ENCODE data around the gene JAZF1.

JAZF1 gene

DNA sequence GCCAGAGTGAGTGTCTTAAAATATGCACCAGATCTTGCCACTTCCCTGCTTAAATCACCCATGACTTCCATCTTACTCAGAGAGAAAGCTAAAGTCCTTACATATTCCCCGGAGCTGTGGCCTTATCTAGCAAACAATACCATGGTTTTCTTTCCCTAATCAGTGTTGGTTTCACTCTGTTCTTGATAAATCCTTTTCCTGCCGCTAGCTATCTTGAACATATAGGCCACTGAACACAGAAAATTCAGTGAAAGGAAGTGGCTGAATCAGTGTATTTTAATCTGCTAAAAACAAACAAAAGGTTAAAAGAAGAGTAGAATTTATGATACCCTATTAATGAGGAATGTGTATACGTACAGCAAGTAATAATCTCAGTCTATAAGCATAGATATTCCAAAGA, 42.0 kb upstream of the JAZF1 start:
- H3K4me3 ChIP-seq (ENCODE audit: control insufficient read depth in 1 of 7, extremely low read depth in 1 of 7, insufficient read depth in 4 of 7, low read depth in 2 of 7, low read length in 6 of 7), result no peak overlapping the region
- WGBS (ENCODE audit: insufficient coverage), result 0% methylated on average over 1 of the region's 3 CpGs
- peak in 1 of 3 donors; percentile 13 for DNase-seq
- CTCF ChIA-PET, result no interaction called here
- peaks cover 0 to 6% (median 0%) of the 10 kb centered on the region in 5 experiments for H3K27me3 ChIP-seq (replicated peaks in 2 of 5; ENCODE audit: control insufficient read depth in 4 of 5, insufficient read depth in 5 of 5, low read length in 4 of 5)
- peaks cover 0 to 3% (median 0%) of the 10 kb centered on the region in 5 experiments for H3K9me3 ChIP-seq (ENCODE audit: control extremely low read depth in 1 of 5, control insufficient read depth in 4 of 5, insufficient read depth in 2 of 5, low read depth in 1 of 5, low read length in 4 of 5)
- POLR2A ChIA-PET, result no interaction called here
- H3K27ac ChIP-seq (ENCODE audit: insufficient read depth in 1 of 2, low read depth in 1 of 2, low read length in 2 of 2, poor library complexity in 1 of 2, severe bottlenecking in 2 of 2), result no peak overlapping the region
- no peaks in the 10 kb centered on the region for H3K36me3 ChIP-seq (ENCODE audit: control insufficient read depth in 4 of 4, insufficient read depth in 4 of 4, low read length in 3 of 4)
- no peaks in the 10 kb centered on the region for H3K4me1 ChIP-seq (ENCODE audit: control extremely low read depth in 1 of 4, control insufficient read depth in 4 of 4, insufficient read depth in 4 of 4, low read length in 3 of 4)

DNA sequence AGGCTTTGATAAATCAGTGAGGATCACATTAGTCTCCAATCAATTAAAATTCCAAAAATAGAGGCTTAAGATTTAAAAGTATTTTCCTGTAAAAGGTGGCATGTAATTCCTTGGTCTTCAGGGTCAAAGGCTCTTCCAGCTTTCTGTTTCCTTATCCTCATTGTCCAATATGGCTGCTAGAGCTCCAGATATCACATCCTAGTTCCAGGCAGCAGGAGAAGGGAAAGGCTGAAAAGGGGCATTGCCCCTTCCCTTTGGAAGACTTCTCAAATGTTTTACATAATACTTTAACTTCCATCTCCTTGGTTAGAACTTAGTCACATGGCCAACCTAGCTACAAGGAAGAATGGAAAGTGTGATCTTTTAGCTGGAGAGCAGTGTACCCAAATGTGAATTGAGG, 39.2 kb upstream of the JAZF1 start:
- ChIA-PET POLR2A (no interaction called here), CTCF (no interaction called here)
- no peak for DNase-seq
- Histone ChIP-seq H3K9me3 (ENCODE audit: control extremely low read depth in 1 of 5, control insufficient read depth in 4 of 5, insufficient read depth in 2 of 5, low read depth in 1 of 5, low read length in 4 of 5) (peaks cover 0 to 3% (median 0%) of the 10 kb centered on the region in 5 experiments), H3K27me3 (replicated peaks in 2 of 5; ENCODE audit: control insufficient read depth in 4 of 5, insufficient read depth in 5 of 5, low read length in 4 of 5) (peaks cover 0 to 4% (median 0%) of the 10 kb centered on the region in 5 experiments), H3K27ac (ENCODE audit: insufficient read depth in 1 of 2, low read depth in 1 of 2, low read length in 2 of 2, poor library complexity in 1 of 2, severe bottlenecking in 2 of 2) (no peak overlapping the region), H3K4me3 (ENCODE audit: control insufficient read depth in 1 of 7, extremely low read depth in 1 of 7, insufficient read depth in 4 of 7, low read depth in 2 of 7, low read length in 6 of 7) (no peak overlapping the region), H3K4me1 (ENCODE audit: control extremely low read depth in 1 of 4, control insufficient read depth in 4 of 4, insufficient read depth in 4 of 4, low read length in 3 of 4) (no peaks in the 10 kb centered on the region), H3K36me3 (ENCODE audit: control insufficient read depth in 4 of 4, insufficient read depth in 4 of 4, low read length in 3 of 4) (no peaks in the 10 kb centered on the region)

DNA sequence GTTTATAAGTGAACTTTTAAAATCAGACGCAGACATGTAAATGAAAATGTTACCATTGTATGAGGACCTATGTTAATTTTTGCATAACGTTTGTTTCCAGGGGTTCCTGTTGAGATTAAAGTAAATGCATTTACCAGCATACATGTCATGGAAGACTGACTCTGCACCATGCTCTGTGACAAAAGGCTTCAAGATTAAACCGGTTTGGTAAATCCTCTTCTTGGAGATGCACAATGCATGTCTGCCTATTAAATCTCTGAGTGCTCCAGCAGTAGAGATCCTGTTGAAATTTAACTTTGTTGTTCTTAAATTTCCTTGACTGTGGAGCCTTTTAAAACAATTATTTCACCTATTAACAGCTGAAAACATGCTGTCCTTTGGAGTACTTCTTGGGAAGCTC, 36.5 kb upstream of the JAZF1 start:
- CTCF ChIA-PET, result interaction anchor here (1.3 kb wide), 1 partner anchor 121 kb away, joined by 3 read pairs; no protein-coding TSS in a partner anchor
- POLR2A ChIA-PET, result no interaction called here
- no peak for DNase-seq
- peaks cover 0 to 2% (median 0%) of the 10 kb centered on the region in 5 experiments for H3K27me3 ChIP-seq (replicated peaks in 2 of 5; ENCODE audit: control insufficient read depth in 4 of 5, insufficient read depth in 5 of 5, low read length in 4 of 5)
- H3K4me3 ChIP-seq (ENCODE audit: control insufficient read depth in 1 of 7, extremely low read depth in 1 of 7, insufficient read depth in 4 of 7, low read depth in 2 of 7, low read length in 6 of 7), result no peak overlapping the region
- no peak overlapping the region for H3K27ac ChIP-seq (ENCODE audit: insufficient read depth in 1 of 2, low read depth in 1 of 2, low read length in 2 of 2, poor library complexity in 1 of 2, severe bottlenecking in 2 of 2)
- 81% methylated on average over 3 of the region's 3 CpGs for WGBS (ENCODE audit: insufficient coverage)
- H3K9me3 ChIP-seq (ENCODE audit: control extremely low read depth in 1 of 5, control insufficient read depth in 4 of 5, insufficient read depth in 2 of 5, low read depth in 1 of 5, low read length in 4 of 5), result peaks cover 0 to 3% (median 0%) of the 10 kb centered on the region in 5 experiments
- no peaks in the 10 kb centered on the region for H3K36me3 ChIP-seq (ENCODE audit: control insufficient read depth in 4 of 4, insufficient read depth in 4 of 4, low read length in 3 of 4)
- no peaks in the 10 kb centered on the region for H3K4me1 ChIP-seq (ENCODE audit: control extremely low read depth in 1 of 4, control insufficient read depth in 4 of 4, insufficient read depth in 4 of 4, low read length in 3 of 4)

DNA sequence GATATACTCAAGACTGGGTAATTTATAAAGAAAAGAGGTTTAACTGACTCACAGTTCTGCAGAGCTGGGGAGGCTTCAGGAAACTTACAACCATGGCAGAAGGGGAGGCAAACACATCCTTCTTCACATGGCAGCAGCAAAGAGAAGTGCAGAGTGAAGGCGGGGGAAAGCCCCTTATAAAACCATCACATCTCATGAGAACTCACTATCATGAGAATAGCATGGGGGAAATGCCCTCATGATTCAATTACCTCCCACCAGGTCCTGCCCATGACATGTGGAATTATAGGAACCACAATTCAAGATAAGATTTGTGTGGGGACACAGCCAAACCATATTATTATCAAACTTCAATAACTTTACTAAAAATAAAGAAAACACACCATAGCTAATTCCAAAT, 30.4 kb upstream of the JAZF1 start:
- peaks cover 0 to 2% (median 0%) of the 10 kb centered on the region in 5 experiments for H3K9me3 ChIP-seq (ENCODE audit: control extremely low read depth in 1 of 5, control insufficient read depth in 4 of 5, insufficient read depth in 2 of 5, low read depth in 1 of 5, low read length in 4 of 5)
- no peaks in the 10 kb centered on the region for H3K36me3 ChIP-seq (ENCODE audit: control insufficient read depth in 4 of 4, insufficient read depth in 4 of 4, low read length in 3 of 4)
- H3K4me1 ChIP-seq (ENCODE audit: control extremely low read depth in 1 of 4, control insufficient read depth in 4 of 4, insufficient read depth in 4 of 4, low read length in 3 of 4), result peaks cover 0 to 4% (median 0%) of the 10 kb centered on the region in 4 experiments
- H3K27ac ChIP-seq (ENCODE audit: insufficient read depth in 1 of 2, low read depth in 1 of 2, low read length in 2 of 2, poor library complexity in 1 of 2, severe bottlenecking in 2 of 2), result no peak overlapping the region
- H3K27me3 ChIP-seq (replicated peaks in 2 of 5; ENCODE audit: control insufficient read depth in 4 of 5, insufficient read depth in 5 of 5, low read length in 4 of 5), result no peaks in the 10 kb centered on the region
- WGBS (ENCODE audit: insufficient coverage), result no CpG with 5 or more reads among the region's 1 CpG
- no peak overlapping the region for H3K4me3 ChIP-seq (ENCODE audit: control insufficient read depth in 1 of 7, extremely low read depth in 1 of 7, insufficient read depth in 4 of 7, low read depth in 2 of 7, low read length in 6 of 7)
- ChIA-PET CTCF (no interaction called here), POLR2A (no interaction called here)
- DNase-seq, result peak in 2 of 3 donors; percentile 11 to 28

DNA sequence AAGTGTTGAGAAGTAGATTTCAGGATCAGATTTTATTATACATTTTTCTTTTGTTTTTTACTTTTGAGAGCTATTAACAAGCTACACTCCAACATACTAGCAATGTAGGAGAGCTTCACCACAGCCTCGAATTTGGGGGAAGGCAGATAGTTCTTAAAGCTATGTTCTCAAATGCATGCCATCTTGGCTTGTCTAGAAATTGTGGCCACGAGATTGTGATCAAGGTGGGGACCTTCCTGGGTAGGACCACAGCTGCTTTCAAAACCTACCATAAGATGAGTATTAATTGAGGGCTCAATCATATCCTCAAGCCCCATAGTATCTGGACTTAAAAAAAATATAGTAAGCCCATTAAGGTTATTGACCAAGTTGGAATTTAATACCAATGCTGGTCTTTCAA, 27.9 kb upstream of the JAZF1 start:
- WGBS (ENCODE audit: insufficient coverage), result 92% methylated on average over 2 of the region's 2 CpGs
- ChIA-PET CTCF (interaction anchor here (1.1 kb wide), 1 partner anchor 28 kb away, joined by 3 read pairs; no protein-coding TSS in a partner anchor), POLR2A (no interaction called here)
- H3K4me1 ChIP-seq (ENCODE audit: control extremely low read depth in 1 of 4, control insufficient read depth in 4 of 4, insufficient read depth in 4 of 4, low read length in 3 of 4), result peaks cover 0 to 4% (median 0%) of the 10 kb centered on the region in 4 experiments
- peak in 1 of 3 donors; percentile 35 for DNase-seq
- H3K9me3 ChIP-seq (ENCODE audit: control extremely low read depth in 1 of 5, control insufficient read depth in 4 of 5, insufficient read depth in 2 of 5, low read depth in 1 of 5, low read length in 4 of 5), result peaks cover 0 to 2% (median 0%) of the 10 kb centered on the region in 5 experiments
- H3K27ac ChIP-seq (ENCODE audit: insufficient read depth in 1 of 2, low read depth in 1 of 2, low read length in 2 of 2, poor library complexity in 1 of 2, severe bottlenecking in 2 of 2), result no peak overlapping the region
- H3K27me3 ChIP-seq (replicated peaks in 2 of 5; ENCODE audit: control insufficient read depth in 4 of 5, insufficient read depth in 5 of 5, low read length in 4 of 5), result no peaks in the 10 kb centered on the region
- H3K36me3 ChIP-seq (ENCODE audit: control insufficient read depth in 4 of 4, insufficient read depth in 4 of 4, low read length in 3 of 4), result no peaks in the 10 kb centered on the region
- H3K4me3 ChIP-seq (ENCODE audit: control insufficient read depth in 1 of 7, extremely low read depth in 1 of 7, insufficient read depth in 4 of 7, low read depth in 2 of 7, low read length in 6 of 7), result no peak overlapping the region

DNA sequence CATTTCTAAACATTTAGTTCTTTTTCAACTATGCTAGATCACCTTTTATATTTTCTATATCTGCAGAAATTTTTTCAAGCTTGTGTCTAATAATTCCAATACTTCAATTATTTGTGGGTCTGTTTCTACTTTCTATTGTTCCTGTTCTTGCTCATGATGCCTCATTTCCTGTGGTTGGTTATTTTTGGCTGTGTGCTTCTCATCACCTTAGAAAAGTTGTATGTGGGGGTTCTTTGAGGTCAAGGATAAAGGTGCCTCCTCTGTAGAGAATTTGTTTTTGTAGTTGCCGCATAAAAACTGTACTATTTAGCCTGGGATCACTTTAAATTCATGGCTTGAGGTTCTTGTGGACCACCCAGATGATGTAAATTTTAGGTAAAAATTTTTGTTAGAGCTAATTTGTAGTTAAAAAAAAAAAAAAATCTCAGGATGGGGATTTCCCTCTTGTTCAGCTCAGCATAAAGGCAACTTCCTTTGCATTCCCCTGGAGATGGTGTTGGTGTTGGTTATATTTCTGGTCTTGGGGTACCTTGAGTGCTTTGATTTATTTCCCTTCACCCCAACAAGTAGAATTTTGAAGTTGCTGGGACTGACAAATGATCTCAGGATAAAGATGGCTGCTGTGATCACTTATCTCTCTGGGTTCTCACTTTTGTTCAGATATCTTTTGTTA, 27.0 kb upstream of the JAZF1 start:
- peak in 1 of 3 donors; percentile 7 for DNase-seq
- ChIA-PET CTCF (no interaction called here), POLR2A (no interaction called here)
- Histone ChIP-seq H3K4me1 (ENCODE audit: control extremely low read depth in 1 of 4, control insufficient read depth in 4 of 4, insufficient read depth in 4 of 4, low read length in 3 of 4) (peaks cover 0 to 4% (median 0%) of the 10 kb centered on the region in 4 experiments), H3K4me3 (ENCODE audit: control insufficient read depth in 1 of 7, extremely low read depth in 1 of 7, insufficient read depth in 4 of 7, low read depth in 2 of 7, low read length in 6 of 7) (no peak overlapping the region), H3K36me3 (ENCODE audit: control insufficient read depth in 4 of 4, insufficient read depth in 4 of 4, low read length in 3 of 4) (no peaks in the 10 kb centered on the region), H3K9me3 (ENCODE audit: control extremely low read depth in 1 of 5, control insufficient read depth in 4 of 5, insufficient read depth in 2 of 5, low read depth in 1 of 5, low read length in 4 of 5) (peaks cover 0 to 2% (median 0%) of the 10 kb centered on the region in 5 experiments), H3K27me3 (replicated peaks in 2 of 5; ENCODE audit: control insufficient read depth in 4 of 5, insufficient read depth in 5 of 5, low read length in 4 of 5) (no peaks in the 10 kb centered on the region), H3K27ac (ENCODE audit: insufficient read depth in 1 of 2, low read depth in 1 of 2, low read length in 2 of 2, poor library complexity in 1 of 2, severe bottlenecking in 2 of 2) (no peak overlapping the region)
- no CpG with 5 or more reads among the region's 1 CpG for WGBS (ENCODE audit: insufficient coverage)

DNA sequence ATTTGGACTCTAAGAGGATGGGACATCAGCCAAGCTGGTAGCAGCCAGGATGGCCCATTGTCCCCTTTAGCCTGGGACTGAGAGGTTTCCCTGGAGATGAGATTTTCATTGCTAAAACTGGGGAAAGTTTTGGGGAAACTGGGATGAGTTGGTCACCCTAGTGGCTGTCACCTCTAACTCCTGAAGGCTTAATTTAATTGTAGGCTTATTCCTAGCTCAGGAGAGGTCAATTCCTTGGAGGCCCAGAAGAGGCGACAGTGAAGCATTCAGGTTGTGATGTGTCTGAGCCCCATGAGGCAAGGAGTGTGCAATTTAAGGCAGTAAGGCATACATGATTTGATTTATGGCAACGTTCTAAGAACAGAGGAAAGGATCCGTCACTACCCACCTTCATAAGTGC, 24.9 kb upstream of the JAZF1 start:
- Histone ChIP-seq H3K4me3 (ENCODE audit: control insufficient read depth in 1 of 7, extremely low read depth in 1 of 7, insufficient read depth in 4 of 7, low read depth in 2 of 7, low read length in 6 of 7) (no peak overlapping the region), H3K4me1 (ENCODE audit: control extremely low read depth in 1 of 4, control insufficient read depth in 4 of 4, insufficient read depth in 4 of 4, low read length in 3 of 4) (peaks cover 0 to 4% (median 0%) of the 10 kb centered on the region in 4 experiments), H3K9me3 (ENCODE audit: control extremely low read depth in 1 of 5, control insufficient read depth in 4 of 5, insufficient read depth in 2 of 5, low read depth in 1 of 5, low read length in 4 of 5) (peaks cover 0 to 2% (median 0%) of the 10 kb centered on the region in 5 experiments), H3K27ac (ENCODE audit: insufficient read depth in 1 of 2, low read depth in 1 of 2, low read length in 2 of 2, poor library complexity in 1 of 2, severe bottlenecking in 2 of 2) (no peak overlapping the region), H3K27me3 (replicated peaks in 2 of 5; ENCODE audit: control insufficient read depth in 4 of 5, insufficient read depth in 5 of 5, low read length in 4 of 5) (no peaks in the 10 kb centered on the region), H3K36me3 (ENCODE audit: control insufficient read depth in 4 of 4, insufficient read depth in 4 of 4, low read length in 3 of 4) (no peaks in the 10 kb centered on the region)
- ChIA-PET POLR2A (no interaction called here), CTCF (interaction anchor here (0.7 kb wide), 1 partner anchor 11 kb away, joined by 3 read pairs; no protein-coding TSS in a partner anchor)
- 100% methylated on average over 1 of the region's 3 CpGs for WGBS (ENCODE audit: insufficient coverage)
- DNase-seq, result no peak
